HG03354 (cell line): ENCODE measurements around the gene RASL11B.
"Not testable (repeated sequence)": the region's sequence is repeated elsewhere in the genome, so short reads cannot be mapped to it uniquely, and the experiment has no call there.

Experiments
- ATAC-seq: cut with Tn5 transposase; IDR thresholded peaks from one replicate; pipeline ENCODE4 v1.9.1; 2021; ENCODE audit warnings: mild to moderate bottlenecking; ENCODE audit not compliant: unreplicated experiment, poor library complexity, severe bottlenecking

Gene RASL11B, protein sequence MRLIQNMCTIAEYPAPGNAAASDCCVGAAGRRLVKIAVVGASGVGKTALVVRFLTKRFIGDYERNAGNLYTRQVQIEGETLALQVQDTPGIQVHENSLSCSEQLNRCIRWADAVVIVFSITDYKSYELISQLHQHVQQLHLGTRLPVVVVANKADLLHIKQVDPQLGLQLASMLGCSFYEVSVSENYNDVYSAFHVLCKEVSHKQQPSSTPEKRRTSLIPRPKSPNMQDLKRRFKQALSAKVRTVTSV

GRCh38 chr4:52861879-52862616 lies at the start of gene RASL11B:
Gene RASL11B, plus strand, starts transcription at chr4:52862317. Its CDS starts 191 bp downstream, at chr4:52862508.
- peak; percentile 99 for ATAC-seq

GRCh38 chr4:52813546-52813945 lies 48.6 kb upstream of the RASL11B start:
- no peak for ATAC-seq

- no peak for ATAC-seq
Measured at GRCh38 chr4:52822583-52822971, 39.5 kb upstream of the RASL11B start.

- no peak for ATAC-seq
Measured at GRCh38 chr4:52822972-52823701, 39.0 kb upstream of the RASL11B start.

DNA sequence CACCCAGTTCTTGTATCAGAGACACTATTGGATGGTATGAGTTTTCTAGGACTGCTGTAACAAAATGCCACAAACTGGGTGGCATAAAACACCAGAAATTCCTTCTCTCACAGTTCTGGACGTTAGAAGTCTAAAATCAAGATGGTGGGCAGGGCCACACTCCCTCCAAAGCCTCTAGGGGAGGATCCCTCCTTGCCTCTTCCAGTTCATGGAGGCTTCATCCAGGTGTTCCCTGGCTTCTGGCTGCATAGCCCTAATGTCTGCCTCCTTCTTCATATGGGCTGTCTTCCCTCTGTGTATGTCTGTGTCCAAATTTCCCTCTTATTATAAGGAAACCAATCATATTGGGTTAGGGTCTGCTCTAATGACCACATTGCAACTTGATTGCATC lies 38.4 kb upstream of the RASL11B start:
- ATAC-seq, result no peak

DNA sequence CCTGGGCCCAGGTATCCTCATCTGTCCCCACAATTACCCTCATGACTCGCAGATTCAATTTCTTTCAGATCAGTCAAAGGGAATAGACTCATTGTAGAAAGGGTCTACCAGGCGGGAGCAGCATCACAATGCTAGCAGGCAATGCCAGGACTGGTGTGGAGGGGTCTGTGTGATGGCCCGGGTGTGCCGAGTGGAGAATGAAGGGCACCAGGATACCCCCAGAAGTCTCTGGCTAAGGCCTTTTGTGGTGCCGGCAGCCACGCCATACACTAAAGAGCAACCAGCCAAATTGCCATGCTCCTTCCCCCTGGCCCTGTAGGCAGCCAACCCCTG lies 37.9 kb upstream of the RASL11B start:
- ATAC-seq, result no peak

- ATAC-seq, result no peak
Measured at GRCh38 chr4:52824603-52825459, 37.3 kb upstream of the RASL11B start.

GRCh38 chr4:52825460-52826090 lies 36.5 kb upstream of the RASL11B start:
- no peak for ATAC-seq

DNA sequence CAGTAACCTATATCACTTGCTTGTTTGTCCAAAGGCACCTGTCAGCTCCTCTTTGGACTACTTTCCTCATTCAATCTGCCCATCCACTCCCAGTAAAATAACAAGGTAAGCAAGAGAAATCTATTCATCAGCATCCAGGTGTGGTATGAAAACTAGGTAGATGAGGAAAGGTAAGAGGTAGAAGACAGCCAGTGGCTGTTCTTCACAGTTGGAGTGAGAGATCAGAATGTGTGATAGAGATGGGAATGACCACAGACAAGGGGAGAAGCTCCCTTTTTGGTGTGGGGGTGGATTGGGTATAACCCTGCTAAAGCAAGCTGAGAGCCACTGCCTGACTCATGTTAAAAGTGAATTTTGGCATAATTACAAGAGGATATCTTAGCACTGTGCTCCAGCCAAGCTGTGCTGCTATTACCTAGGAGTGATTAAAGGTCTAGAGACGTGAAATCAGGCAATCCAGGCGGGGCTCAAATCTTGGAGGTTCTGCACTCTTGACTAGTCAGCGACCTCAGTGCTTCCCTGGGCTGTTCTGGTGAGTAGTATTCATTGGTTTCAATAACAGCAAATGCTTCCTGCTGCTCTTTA lies 28.1 kb upstream of the RASL11B start:
- ATAC-seq, result no peak

GRCh38 chr4:52834641-52835456 lies 27.3 kb upstream of the RASL11B start:
- ATAC-seq, result not testable (repeated sequence)

GRCh38 chr4:52836120-52836519 lies 26.0 kb upstream of the RASL11B start:
- no peak for ATAC-seq

DNA sequence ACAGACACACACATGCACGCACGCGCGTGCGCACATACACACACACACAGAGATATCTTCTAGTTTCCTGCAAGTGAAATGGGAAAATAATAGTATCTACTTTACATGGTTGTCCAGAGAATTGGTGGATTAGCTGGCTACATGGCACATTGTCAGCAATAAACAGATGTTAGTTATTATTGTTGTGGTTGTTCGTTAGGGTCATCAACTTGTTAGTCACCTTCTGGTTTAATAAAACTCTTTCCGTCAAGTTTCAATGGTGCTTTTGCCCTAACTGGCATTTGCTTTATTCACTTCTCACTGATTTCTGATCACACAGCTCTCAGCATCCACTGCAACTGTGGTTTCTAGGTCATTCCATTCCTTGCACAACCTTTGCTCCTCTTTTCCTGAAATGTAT lies 25.4 kb upstream of the RASL11B start:
- ATAC-seq, result no peak

GRCh38 chr4:52837716-52838558 lies 24.2 kb upstream of the RASL11B start:
- ATAC-seq, result no peak

- no peak for ATAC-seq
Measured at GRCh38 chr4:52838729-52839586, 23.2 kb upstream of the RASL11B start.

DNA sequence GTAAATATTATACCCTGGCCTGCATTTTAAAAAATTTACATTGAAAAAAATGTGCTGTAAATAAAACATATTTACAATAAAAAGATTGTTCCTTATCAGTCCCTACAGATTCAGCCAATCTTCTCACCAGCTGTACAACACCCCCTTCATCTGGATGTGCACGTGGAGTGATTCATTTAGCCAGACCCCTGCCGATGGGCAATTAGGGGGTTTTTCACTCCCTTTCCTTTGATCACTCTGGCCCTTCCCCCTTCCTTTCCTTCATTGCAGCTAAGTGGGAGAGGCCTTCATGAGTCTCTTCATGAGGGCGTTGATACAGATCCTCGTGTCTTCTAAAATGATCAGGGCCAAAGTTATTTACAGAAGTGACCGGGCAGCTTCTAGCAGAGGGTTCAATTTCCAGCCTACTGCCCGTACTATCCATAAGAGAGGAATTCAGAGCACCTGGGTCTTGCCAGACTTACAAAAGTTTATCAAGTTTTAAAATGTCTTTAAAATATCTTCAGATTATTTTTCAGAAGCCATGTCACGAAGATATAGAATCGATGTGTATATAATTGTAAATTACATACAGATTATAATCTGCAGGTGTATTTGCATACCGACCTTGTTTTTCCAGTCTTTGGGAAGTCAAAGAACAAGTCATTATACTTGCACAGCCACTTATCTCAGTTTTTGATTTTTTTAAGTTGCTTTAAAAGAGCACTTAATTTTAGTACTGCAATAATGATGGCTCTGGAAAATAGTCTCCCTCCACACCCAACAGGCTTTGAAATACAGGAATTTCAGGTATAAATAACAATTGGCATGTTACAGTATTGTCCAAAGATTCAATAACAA lies 21.4 kb upstream of the RASL11B start:
- no peak for ATAC-seq
